Erythroblast (primary cell): ENCODE data around the gene TRIM47.

Experiments used
- GATA1 ChIP-seq: IDR thresholded peaks from 2 replicates; pipeline ENCODE4 v1.6.1; 2011; ENCODE audit warnings: low read depth, mild to moderate bottlenecking, control low read depth, low read length, moderate library complexity
- POLR2A ChIP-seq: IDR thresholded peaks from 2 replicates; pipeline ENCODE4 v1.6.1; 2011; ENCODE audit warnings: mild to moderate bottlenecking, low read length

- TF ChIP-seq POLR2A (no peak), GATA1 (no peak)
Measured at GRCh38 chr17:75875940-75876189, 2.5 kb downstream of the TRIM47 start.
